LNCAP (cell line): ENCODE measurements around the gene CHDH.

Source experiments
- CTCF ChIP-seq: fragments of 450-650 bp; IDR thresholded peaks from 2 replicates; pipeline ENCODE4 v1.5.1; 2017; ENCODE audit warnings: mild to moderate bottlenecking

The CHDH gene

GRCh38 chr3:53804697-53805462, 41.3 kb downstream of the CHDH start:
- TF ChIP-seq CTCF: no peak

- no peak for TF ChIP-seq CTCF
Observed at GRCh38 chr3:53803816-53804695, 42.2 kb downstream of the CHDH start.

- no peak for TF ChIP-seq CTCF
Observed at GRCh38 chr3:53803124-53803815, 42.9 kb downstream of the CHDH start.

GRCh38 chr3:53802256-53802880, 43.9 kb downstream of the CHDH start:
- no peak for TF ChIP-seq CTCF

- TF ChIP-seq CTCF: no peak
Observed at GRCh38 chr3:53801319-53801718, 44.9 kb downstream of the CHDH start.

GRCh38 chr3:53800041-53800906, 45.9 kb downstream of the CHDH start:
- TF ChIP-seq CTCF: no peak
